ENCODE results near the gene KHSRP.

DNA sequence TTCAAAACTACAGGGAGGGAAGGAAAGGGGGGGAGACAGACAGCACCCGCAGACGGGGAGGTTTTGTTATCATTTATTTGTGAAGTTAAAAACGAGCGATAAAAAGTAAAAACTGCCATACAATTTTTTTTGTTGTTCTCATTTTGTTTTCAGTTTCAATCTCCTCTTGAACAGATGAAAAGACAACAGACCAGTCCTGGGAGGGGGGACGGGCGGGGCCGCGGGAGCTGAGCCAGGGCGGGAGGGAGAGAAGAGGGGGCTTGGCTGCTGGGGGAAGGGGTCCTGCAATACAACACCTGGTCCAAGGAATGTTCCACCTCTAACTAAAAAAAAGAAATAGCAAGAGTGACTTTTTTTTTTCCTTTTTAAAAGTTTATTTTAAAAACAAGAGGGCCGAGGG is 11.3 kb downstream of the KHSRP start:
- TF ChIP-seq, protein P1, sequence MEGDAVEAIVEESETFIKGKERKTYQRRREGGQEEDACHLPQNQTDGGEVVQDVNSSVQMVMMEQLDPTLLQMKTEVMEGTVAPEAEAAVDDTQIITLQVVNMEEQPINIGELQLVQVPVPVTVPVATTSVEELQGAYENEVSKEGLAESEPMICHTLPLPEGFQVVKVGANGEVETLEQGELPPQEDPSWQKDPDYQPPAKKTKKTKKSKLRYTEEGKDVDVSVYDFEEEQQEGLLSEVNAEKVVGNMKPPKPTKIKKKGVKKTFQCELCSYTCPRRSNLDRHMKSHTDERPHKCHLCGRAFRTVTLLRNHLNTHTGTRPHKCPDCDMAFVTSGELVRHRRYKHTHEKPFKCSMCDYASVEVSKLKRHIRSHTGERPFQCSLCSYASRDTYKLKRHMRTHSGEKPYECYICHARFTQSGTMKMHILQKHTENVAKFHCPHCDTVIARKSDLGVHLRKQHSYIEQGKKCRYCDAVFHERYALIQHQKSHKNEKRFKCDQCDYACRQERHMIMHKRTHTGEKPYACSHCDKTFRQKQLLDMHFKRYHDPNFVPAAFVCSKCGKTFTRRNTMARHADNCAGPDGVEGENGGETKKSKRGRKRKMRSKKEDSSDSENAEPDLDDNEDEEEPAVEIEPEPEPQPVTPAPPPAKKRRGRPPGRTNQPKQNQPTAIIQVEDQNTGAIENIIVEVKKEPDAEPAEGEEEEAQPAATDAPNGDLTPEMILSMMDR (IDR thresholded peaks at IDR 0.05; ENCODE audit: poor library complexity), result no peak
- TF ChIP-seq EZH2phosphoT487 (IDR thresholded peaks at IDR 0.05; ENCODE audit: low read depth, severe bottlenecking, unreplicated experiment), result no peak
